H4 (cell line): Measurements from ENCODE around the gene MRPL57. TPM values are rescaled to one million over a fixed set of nuclear protein-coding genes. Genes with fewer than 3 reads are reported as not detected.
"Not testable (repeated sequence)": the region's sequence is repeated elsewhere in the genome, so short reads cannot be mapped to it uniquely, and the experiment has no call there.

Source experiments
- DNase-seq: peaks from one replicate; pipeline ENCODE4 v3.0.0-alpha.2; 2015; ENCODE audit warnings: low spot score
- total RNA-seq: library from RNA; depleted of rRNA; stranded (reverse); fragments of >200 nt; shearing (Covaris generic); gene quantifications from 2 replicates; pipeline ENCODE4 v1.2.3, GENCODE V29; 2014; rRNA removed

MRPL57 gene
- 24.3 and 28.0 TPM in 2 replicates for total RNA-seq

GRCh38 chr13:21176215-21176981 lies at the start of gene MRPL57, which contains the start of gene SKA3:
Gene MRPL57 (plus strand): TSS chr13:21176658. CDS start chr13:21176917, 259 bp downstream.
Gene SKA3 (minus strand): TSS chr13:21176552. CDS start chr13:21176477, 75 bp downstream.
- peak; percentile 81 for DNase-seq

DNA sequence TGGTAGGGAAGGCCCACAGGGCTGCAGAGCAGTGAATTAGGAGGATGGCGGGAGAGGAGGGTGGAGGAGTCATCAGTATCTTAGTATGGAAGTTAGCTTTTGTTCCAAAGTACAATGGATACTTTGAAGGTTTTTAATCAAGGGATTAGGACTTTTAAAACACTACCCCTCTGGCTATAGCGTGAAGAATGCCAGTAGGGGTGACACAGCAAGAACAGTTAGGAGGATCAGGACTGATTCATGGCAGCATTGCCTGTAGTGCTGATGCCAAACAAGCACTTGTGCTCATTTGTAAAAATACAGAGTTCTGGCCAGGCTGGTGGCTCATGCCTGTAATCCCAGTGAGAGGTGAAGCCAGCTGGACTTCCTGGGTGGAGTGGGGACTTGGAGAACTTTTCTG lies 46.3 kb upstream of the MRPL57 start:
- DNase-seq, result no peak

GRCh38 chr13:21133077-21133476 lies 43.4 kb upstream of the MRPL57 start:
- DNase-seq, result no peak

DNA sequence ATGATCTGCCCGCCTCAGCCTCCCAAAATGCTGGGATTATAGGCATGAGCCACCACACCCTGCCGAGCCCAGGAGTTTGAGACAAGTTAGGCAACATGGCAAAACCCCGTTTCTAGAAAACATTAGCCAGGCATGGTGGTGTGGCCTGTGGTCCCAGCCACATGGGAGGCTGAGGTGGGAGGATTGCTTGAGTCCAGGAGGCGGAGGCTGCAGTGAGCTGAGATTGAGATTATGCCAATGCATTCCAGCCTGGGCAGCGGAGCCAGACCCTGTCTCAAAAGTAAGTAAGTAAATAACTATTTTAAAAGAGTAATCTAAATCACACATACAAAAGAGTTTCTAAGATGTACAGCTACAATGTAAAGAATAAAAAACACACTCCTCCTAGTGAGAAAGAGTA lies 42.0 kb upstream of the MRPL57 start:
- DNase-seq, result no peak

- DNase-seq, result not testable (repeated sequence)
These were observed 40.6 kb upstream of the MRPL57 start for GRCh38 chr13:21135833-21136232.

DNA sequence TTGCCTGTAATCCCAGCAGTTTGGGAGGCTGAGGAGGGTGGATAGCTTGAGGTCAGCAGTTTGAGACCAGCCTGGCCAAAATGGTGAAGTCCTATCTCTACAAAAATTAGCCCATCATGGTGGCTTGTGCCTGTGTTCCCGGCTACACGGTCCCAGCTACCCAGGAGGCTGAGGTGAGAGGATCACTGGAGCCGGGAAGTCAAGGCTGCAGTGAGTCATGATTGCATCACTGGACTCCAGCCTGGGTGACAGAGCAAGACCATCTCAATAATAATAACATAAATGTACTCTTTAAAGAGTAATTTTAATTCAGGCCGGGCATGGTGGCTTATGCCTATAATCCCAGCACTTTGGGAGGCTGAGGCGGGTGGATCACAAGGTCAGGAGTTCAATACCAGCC lies 38.8 kb upstream of the MRPL57 start:
- peak; percentile 5 for DNase-seq

DNA sequence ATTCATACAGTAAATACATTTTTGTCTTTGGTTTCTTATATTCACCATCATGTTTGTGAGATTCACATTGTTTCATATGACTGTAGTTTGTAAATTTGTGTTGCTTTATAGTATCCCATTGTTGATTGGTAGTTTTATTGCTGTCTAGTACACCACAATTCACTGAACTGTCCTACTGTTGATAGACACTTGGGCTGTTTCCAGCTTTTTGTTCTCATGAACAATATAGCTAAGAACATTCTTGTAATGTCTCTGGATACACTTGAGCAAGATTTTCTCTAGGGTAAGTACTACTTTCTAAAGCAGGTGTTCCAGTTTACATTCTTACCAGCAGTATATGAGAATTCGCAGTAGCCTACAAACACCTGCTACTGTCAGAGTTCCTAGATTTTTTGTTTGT lies 37.9 kb upstream of the MRPL57 start:
- no peak for DNase-seq

- no peak for DNase-seq
These were observed 37.1 kb upstream of the MRPL57 start for GRCh38 chr13:21139374-21139773.

- no peak for DNase-seq
These were observed 33.7 kb upstream of the MRPL57 start for GRCh38 chr13:21142766-21143165.

DNA sequence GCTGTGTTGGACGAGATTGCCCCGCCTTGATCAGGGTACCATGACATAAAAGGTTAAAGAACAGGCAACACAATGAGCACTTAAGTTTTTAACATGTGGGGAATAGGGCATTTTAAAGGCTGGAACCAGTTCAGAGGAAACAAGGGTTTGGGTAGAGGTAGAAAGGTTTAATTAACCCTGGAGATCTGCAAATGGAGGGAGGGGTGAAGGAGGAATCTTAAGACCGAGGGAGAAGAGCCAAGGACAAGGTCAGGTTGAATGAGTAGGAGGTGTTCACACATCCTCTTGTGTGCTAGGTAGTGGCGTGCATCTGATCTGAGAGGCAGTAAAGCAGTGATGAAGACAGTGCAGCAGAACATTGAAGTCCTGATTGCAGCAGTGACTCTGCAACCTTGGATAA lies 28.6 kb upstream of the MRPL57 start:
- DNase-seq, result no peak

DNA sequence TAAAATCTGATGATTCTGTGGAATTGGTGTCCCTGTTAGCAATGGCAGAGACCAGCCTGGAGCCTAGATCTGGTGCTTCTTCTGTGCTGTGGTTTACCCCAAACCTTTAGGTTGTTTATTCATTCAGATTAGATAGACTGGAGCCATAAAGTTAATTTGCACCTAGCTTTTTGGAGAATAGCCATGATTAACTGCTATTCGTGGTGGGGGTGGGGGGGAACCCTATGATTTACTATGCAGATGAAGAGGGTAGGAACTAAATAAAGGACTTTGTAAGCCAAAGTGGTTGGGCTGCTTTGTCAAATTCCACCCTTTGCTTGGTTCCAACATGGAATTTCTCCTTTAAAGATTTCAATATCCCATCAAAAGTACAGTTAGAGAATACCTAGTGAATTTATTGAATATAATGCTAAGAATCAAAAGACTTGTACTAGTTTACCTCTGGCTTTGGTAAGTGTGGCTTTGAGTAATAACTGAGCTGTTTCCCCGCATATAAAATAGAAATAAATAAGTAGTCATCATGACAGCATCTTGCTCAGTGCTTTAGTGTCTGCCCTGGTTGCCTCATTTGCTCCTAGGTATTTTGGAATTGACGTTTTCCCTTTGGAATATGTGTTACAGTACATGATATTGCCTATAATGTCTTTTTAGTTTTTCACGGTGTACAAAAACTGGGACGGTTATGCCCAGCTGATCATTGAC lies 27.8 kb upstream of the MRPL57 start:
- no peak for DNase-seq

DNA sequence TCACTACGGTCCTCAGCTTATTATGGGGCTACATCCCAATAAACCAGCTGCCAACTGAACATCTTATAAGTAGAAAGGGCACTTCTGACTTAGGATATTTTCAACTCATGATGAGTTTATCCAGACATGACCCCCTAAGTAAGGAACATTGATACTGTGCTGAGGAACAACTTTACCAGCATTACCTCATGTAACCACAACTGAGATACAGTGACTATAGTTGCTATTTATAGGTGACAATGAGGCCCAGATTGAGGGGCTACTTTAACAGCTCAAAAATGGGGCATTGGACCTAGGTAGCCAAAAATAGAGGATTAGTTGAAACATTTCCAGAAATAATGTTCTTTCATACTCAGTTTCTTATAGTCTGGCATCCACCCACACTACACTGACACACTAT lies 26.9 kb upstream of the MRPL57 start:
- no peak for DNase-seq

GRCh38 chr13:21150013-21150412 lies 26.4 kb upstream of the MRPL57 start:
- no peak for DNase-seq

DNA sequence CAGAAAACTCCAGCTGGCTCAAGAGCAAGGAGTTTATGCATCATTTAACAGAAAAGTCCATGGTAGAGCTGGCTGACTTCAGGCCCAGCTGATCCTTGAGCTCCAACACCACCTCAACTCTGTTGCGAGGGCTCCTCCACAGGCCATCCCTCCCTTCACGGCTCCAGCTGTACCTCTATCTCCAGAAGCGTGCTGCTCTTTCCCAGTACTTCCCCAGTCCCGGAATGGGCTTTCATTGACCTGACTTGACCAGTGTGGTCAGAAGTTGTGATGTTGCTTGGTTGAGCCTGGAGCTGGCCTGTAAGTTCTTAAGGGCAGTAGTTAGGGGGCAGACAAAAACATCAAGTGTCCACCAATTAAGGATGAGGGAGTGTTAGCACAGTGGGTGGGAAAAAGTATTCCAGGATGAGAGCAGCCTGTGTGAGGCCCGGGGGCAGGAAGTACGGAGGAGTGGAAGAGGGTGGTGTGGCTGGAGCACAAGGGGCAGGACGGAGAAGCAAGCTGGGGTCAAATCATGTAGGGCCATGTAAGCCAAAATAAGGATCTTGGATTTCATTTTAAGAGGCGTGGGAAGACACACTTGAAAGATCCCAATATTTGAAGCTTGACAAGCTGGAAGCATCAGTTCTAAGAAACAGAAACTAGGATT lies 24.1 kb upstream of the MRPL57 start:
- no peak for DNase-seq

GRCh38 chr13:21164631-21165030 lies 11.8 kb upstream of the MRPL57 start:
- DNase-seq, result no peak

- DNase-seq, result not testable (repeated sequence)
These were observed 10.9 kb upstream of the MRPL57 start for GRCh38 chr13:21165606-21166005.

DNA sequence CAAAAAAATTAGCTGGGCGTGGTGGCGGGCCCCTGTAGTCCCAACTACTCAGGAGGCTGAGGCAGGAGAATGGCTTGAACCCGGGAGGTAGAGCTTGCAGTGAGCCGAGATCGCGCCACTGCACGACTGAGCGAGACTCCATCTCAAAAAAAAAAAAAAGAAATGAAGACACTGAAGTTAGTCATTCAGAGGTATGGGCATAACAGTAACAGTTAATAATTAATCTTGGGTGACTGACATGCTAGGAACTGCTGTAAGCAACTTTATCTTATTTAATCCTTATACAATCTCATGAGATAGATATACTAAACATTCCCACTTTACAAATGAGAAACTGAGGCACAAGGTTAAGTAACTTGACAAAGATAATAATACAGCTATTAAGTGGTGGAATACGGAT lies 5.0 kb upstream of the MRPL57 start:
- no peak for DNase-seq

GRCh38 chr13:21173767-21174166 lies 2.7 kb upstream of the MRPL57 start:
- not testable (repeated sequence) for DNase-seq

- no peak for DNase-seq
These were observed 723 bp upstream of the MRPL57 start for GRCh38 chr13:21175656-21176214.

DNA sequence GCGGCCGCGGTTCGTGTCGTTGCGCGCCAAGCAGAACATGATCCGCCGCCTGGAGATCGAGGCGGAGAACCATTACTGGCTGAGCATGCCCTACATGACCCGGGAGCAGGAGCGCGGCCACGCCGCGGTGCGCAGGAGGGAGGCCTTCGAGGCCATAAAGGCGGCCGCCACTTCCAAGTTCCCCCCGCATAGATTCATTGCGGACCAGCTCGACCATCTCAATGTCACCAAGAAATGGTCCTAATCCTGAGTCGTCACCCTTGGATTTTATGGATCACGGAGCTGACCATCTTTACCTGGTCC lies 475 bp downstream of the MRPL57 start:
- DNase-seq, result no peak

DNA sequence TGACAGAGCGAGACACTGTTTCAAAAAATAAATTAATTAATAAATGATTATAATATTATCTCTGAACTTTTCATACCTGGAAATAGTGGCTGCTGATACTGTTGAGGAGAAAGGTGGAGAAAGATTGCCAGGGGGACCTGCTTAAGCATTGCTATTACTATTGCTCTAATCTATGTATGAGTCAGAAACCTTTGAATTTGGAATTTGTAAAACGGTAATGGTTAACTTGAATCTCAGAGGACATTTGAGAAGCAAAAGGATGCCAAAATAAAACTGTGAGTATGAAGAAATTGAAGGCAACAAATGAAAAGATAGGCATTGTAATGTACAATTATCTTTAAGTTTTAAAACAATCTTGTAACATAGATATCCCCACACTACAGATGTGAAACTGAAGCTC lies 5.2 kb downstream of the MRPL57 start:
- no peak for DNase-seq

DNA sequence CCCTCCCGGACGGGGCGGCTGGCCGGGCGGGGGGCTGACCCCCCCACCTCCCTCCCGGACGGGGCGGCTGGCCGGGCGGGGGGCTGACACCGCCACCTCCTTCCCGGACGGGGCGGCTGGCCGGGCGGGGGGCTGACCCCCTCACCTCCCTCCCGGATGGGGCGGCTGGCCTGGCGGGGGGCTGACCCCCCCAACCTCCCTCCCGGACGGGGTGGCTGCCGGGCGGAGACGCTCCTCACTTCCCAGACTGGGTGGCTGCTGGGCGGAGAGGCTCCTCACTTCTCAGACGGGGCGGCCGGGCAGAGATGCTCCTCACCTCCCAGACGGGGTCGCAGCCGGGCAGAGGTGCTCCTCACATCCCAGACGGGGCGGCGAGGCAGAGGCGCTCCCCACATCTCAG lies 10.0 kb downstream of the MRPL57 start:
- not testable (repeated sequence) for DNase-seq

GRCh38 chr13:21194756-21195155 lies 18.3 kb downstream of the MRPL57 start:
- not testable (repeated sequence) for DNase-seq
